Measurements from ENCODE around the gene POLR1A. TPM values are rescaled to one million over a fixed set of nuclear protein-coding genes. Genes with fewer than 3 reads are reported as not detected.

The POLR1A gene
- total and polyA plus RNA-seq, 9 donors = 4.7 to 43.9 (median 23.1) TPM

DNA sequence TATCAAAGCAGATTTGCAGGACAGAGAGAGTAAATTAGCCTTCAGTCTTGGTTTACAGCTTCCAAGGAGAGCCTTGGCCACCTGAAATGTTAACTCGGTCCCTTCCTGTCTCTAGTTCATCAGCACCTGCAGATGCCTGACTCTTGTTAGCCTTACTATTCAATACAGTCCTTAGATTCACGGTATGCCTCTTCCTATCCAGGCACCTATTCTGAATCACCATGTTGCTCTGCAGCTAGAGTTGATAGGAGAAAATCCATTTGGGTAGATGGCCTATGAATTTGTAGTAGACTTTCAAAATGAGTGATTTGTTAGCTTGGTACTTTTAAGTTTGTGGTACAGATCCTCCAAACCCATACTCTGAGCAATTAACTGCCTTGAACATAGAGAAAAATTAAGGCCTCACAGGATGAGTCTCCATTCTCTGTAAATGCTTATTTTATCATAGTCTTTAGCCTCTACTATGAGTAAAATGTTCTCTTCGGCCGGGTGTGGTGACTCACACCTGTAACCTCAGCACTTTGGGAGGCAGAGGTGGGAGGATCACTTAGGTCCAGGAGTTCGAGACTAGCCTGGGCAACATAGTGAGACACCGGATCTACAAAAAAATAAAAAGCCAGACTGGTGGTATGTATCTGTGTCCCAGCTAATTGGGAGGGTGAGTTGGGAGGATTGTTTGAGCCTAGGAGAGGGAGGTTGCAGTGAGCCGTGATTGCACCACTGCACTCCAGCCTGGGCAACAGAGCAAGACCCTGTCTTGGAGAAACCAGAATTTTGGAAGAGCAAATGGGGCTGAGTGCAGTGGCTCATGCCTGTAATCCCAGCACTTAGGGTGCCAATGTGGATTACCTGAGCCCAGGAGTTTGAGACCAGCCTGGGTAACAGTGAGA lies 33.3 kb upstream of the POLR1A start:
- intact Hi-C loops (cut with DNase I) = no loop called here
- Histone ChIP-seq H3K9me3 (no peaks in the 10 kb centered on the region), H3K36me3 (no peaks in the 10 kb centered on the region), H3K27ac (no peak overlapping the region), H3K4me1 (ENCODE audit: insufficient read depth) (no peaks in the 10 kb centered on the region), H3K4me3 (no peak overlapping the region), H3K27me3 (no peaks in the 10 kb centered on the region)
- TF ChIP-seq EP300 (IDR thresholded peaks at IDR 0.05) (no peak), POLR2A (IDR thresholded peaks at IDR 0.05) (no peak), CTCF (IDR thresholded peaks at IDR 0.05) (no peak)
- DNase-seq = no peak
- WGBS, 3 donors = 93 to 94% (median 93%) methylated on average over 7 of the region's 7 CpGs

- Histone ChIP-seq H3K27me3 (no peaks in the 10 kb centered on the region), H3K9me3 (no peaks in the 10 kb centered on the region), H3K27ac (no peak overlapping the region), H3K4me1 (ENCODE audit: insufficient read depth) (no peaks in the 10 kb centered on the region), H3K4me3 (no peak overlapping the region), H3K36me3 (no peaks in the 10 kb centered on the region)
- no peak for DNase-seq
- WGBS, 3 donors = 81 to 85% (median 82%) methylated on average over 2 of the region's 2 CpGs
- intact Hi-C loops (cut with DNase I) = no loop called here
- no peak for TF ChIP-seq EP300 (IDR thresholded peaks at IDR 0.05)
Observed at GRCh38 chr2:86136141-86136540, 30.5 kb upstream of the POLR1A start.

GRCh38 chr2:86135653-86136052 lies 30.0 kb upstream of the POLR1A start:
- H3K4me3 ChIP-seq = no peak overlapping the region
- intact Hi-C loops (cut with DNase I) = no loop called here
- TF ChIP-seq CTCF (IDR thresholded peaks at IDR 0.05) (no peak), EP300 (IDR thresholded peaks at IDR 0.05) (no peak), POLR2A (IDR thresholded peaks at IDR 0.05) (no peak)
- 83 to 93% (median 85%) methylated on average over 5 of the region's 5 CpGs for WGBS, 3 donors
- no peaks in the 10 kb centered on the region for H3K4me1 ChIP-seq (ENCODE audit: insufficient read depth)
- no peak overlapping the region for H3K27ac ChIP-seq
- no peaks in the 10 kb centered on the region for H3K36me3 ChIP-seq
- no peaks in the 10 kb centered on the region for H3K9me3 ChIP-seq
- DNase-seq = no peak
- H3K27me3 ChIP-seq = no peaks in the 10 kb centered on the region

DNA sequence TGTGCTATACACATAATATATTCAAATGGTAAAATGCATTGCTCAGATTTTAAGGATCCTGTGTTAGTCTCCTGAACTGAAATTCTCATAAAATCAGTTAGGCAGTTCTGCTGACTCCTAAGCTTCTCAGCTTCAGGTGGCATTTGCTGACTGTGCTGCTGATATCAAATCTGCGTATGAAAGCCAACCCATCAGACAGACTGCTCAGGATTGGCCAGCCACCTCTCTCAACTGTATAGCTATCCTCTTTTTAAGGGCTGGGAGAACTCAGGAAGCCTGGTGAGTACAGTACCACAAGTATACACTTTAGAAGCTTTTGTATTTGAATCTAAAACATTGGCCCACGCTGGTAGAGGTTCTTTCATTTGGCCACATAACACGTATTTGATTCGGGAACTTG lies 29.0 kb upstream of the POLR1A start:
- no peaks in the 10 kb centered on the region for H3K4me1 ChIP-seq (ENCODE audit: insufficient read depth)
- WGBS, 3 donors = 84 to 93% (median 90%) methylated on average over 4 of the region's 4 CpGs
- no peaks in the 10 kb centered on the region for H3K27me3 ChIP-seq
- no peak for DNase-seq
- intact Hi-C loops (cut with DNase I) = no loop called here
- H3K4me3 ChIP-seq = no peak overlapping the region
- H3K9me3 ChIP-seq = no peaks in the 10 kb centered on the region
- no peak for TF ChIP-seq POLR2A (IDR thresholded peaks at IDR 0.05)
- TF ChIP-seq EP300 (IDR thresholded peaks at IDR 0.05) = no peak
- TF ChIP-seq CTCF (IDR thresholded peaks at IDR 0.05) = no peak
- no peak overlapping the region for H3K27ac ChIP-seq
- H3K36me3 ChIP-seq = no peaks in the 10 kb centered on the region

DNA sequence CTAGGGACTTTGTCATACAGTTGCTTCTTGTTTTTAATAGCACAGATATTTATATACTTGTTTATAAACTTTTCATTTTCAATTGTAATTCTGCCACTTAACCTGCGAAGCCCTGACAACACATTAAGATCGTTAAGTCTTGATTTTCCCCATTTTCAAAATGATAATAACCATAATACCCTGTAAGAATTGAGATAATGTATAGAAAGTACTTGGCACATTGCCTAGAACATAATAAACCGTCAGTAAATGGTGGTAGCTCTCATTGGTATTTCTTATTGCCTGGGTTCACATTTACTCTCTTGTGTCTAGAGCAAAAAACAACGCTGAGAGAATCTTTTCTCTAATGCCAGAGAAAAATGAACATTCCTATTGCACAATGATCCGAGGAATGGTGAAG lies 19.0 kb upstream of the POLR1A start:
- 74 to 79% (median 75%) methylated on average over 5 of the region's 5 CpGs for WGBS, 3 donors
- no peak for DNase-seq
- no peak overlapping the region for H3K27ac ChIP-seq
- no peaks in the 10 kb centered on the region for H3K36me3 ChIP-seq
- no peaks in the 10 kb centered on the region for H3K9me3 ChIP-seq
- TF ChIP-seq POLR2A (IDR thresholded peaks at IDR 0.05) (no peak), EP300 (IDR thresholded peaks at IDR 0.05) (no peak), CTCF (IDR thresholded peaks at IDR 0.05) (no peak)
- H3K27me3 ChIP-seq = no peaks in the 10 kb centered on the region
- H3K4me1 ChIP-seq (ENCODE audit: insufficient read depth) = no peaks in the 10 kb centered on the region
- H3K4me3 ChIP-seq = no peak overlapping the region
- intact Hi-C loops (cut with DNase I) = no loop called here
